Fibroblast of the aortic adventitia (primary cell): Measurements from ENCODE around the gene REL. TPM values are rescaled to one million over a fixed set of nuclear protein-coding genes. Genes with fewer than 3 reads are reported as not detected.

Source experiments
- DNase-seq: peaks from one replicate; pipeline ENCODE4 v3.0.0-alpha.2; 2010; ENCODE audit warnings: low read depth
- H3K4me3 ChIP-seq: 2 replicates; pipeline ENCODE4 v1.5.1; 2011; ENCODE audit warnings: low read depth, mild to moderate bottlenecking, control low read depth, low read length, moderate library complexity
- CTCF ChIP-seq: IDR thresholded peaks from 2 replicates; pipeline ENCODE4 v1.5.1; 2011; ENCODE audit warnings: mild to moderate bottlenecking, low read length, control low read depth, inconsistent platforms; ENCODE audit not compliant: insufficient read depth
- small RNA-seq: library from RNA; depleted of rRNA; stranded (forward); fragments of <200 nt; gene quantifications from one replicate; pipeline ENCODE3, GENCODE V24; 2012
- total RNA-seq: library from RNA; depleted of rRNA; stranded (reverse); fragments of >200 nt; gene quantifications from 2 replicates; pipeline ENCODE4 v1.2.3, GENCODE V29; 2012; ENCODE audit warnings: low replicate concordance

Gene REL
- total RNA-seq, 1 donor: 7.4 TPM

- TF ChIP-seq CTCF: no peak
- no peak for DNase-seq
These were observed 91.7 kb downstream of the REL start for GRCh38 chr2:60972889-60973656.

DNA sequence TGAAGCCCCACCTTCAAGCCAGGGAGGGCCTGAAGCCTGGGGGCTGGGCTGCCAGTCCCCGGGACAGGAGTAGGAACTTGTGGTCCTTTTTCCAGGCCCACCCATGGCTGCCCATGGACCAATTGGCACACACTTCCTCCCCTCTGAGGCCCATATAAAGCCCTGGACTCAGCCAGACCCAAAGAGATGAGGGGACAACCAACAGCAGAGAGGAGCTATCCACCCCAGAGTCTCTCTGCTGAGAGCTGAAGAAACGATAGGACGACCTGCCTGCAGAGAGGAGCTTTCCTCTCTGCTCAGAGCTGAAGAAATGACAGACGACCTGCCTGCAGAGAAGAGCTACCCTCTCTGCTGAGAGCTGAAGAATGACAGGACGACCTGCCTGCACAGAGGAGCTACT lies 92.3 kb downstream of the REL start:
- TF ChIP-seq CTCF: no peak
- DNase-seq: no peak

More at GRCh38 chr2:60972889-60973656, 91.7 kb downstream of the REL start:
- H3K4me3 ChIP-seq: no peak overlapping the region

DNA sequence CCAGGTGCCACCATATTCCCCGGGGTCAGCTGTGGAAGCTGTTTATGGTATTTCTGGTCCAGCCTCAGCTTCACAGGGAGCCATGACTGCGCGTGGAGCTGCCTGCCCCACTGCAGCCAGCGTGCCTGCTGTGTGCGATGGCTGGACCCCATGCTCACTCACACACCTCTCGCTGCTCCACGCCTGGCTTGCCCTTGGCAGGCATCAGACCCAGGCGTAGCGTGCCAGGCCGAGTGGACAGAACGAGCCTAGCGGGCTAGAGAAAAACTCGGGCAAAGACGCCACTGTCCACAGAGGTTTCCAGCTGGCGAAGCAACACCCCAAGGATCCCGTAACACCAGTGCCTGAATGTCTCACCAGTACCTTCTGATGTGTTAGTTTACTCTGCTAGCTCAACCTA lies 93.3 kb downstream of the REL start:
- no peak overlapping the region for H3K4me3 ChIP-seq
- DNase-seq: no peak
- TF ChIP-seq CTCF: no peak

More for the DNA sequence above, 92.3 kb downstream of the REL start:
- H3K4me3 ChIP-seq: no peak overlapping the region

Small RNA genes within 50 kb of the gene (small RNA-seq; reads per million reads assigned to genes)
- gene RN7SL632P (not detected), gene RNU4-51P (not detected)

Other genes starting within 250 kb of the REL start
- gene PAPOLG, start 125.3 kb upstream of the REL start, total RNA-seq: 13.2 and 18.9 TPM in 2 replicates
- 13.7 and 26.8 TPM in 2 replicates for gene PEX13, start 136.1 kb downstream of the REL start, total RNA-seq
- gene PUS10, start 136.7 kb downstream of the REL start, total RNA-seq: 7.7 and 8.8 TPM in 2 replicates
- gene SANBR, start 184.3 kb downstream of the REL start, total RNA-seq: 17.4 and 20.4 TPM in 2 replicates